ENCODE data around the gene TBC1D17.

GRCh38 chr19:49833599-49833998, 43.9 kb upstream of the TBC1D17 start:
- no peak for TF ChIP-seq CTCF (IDR thresholded peaks at IDR 0.05)
- no peak for TF ChIP-seq POLR2A (IDR thresholded peaks at IDR 0.05)
